ENCODE results near the gene ZNF583. TPM values are rescaled to one million over a fixed set of nuclear protein-coding genes. Genes with fewer than 3 reads are reported as not detected.

Gene ZNF583
- total and polyA plus RNA-seq, 2 of the 13 experiments (the other 11 are each of a cell fraction or from before 2014, with no cell fraction given): 0.65 to 5.3 TPM

- TF ChIP-seq ZHX1 (CRISPR knock-in tag; IDR thresholded peaks at IDR 0.05; ENCODE audit: low read depth): peak; percentile 82; the same call in 1 of the 2 replicates
- TF ChIP-seq ZNF512 (CRISPR knock-in tag; IDR thresholded peaks at IDR 0.05): no peak
- no peak for TF ChIP-seq FOXP1 (IDR thresholded peaks at IDR 0.05)
- TF ChIP-seq FOXP1 (CRISPR knock-in tag; IDR thresholded peaks at IDR 0.05): no peak
- no peak for TF ChIP-seq SMYD3 (CRISPR knock-in tag; IDR thresholded peaks at IDR 0.05)
- TF ChIP-seq MEF2D (CRISPR knock-in tag; IDR thresholded peaks at IDR 0.05): 0 out of 2 replicates have a peak, but pooled peaks have one; percentile 28
- TF ChIP-seq ZNF331 (CRISPR knock-in tag; IDR thresholded peaks at IDR 0.05): peak; percentile 36; the same call in 1 of the 2 replicates
- peak; percentile 47; the same call in 1 of the 2 replicates for TF ChIP-seq ZNF878 (CRISPR knock-in tag; IDR thresholded peaks at IDR 0.05)
- TF ChIP-seq MAZ (IDR thresholded peaks at IDR 0.05; ENCODE audit: borderline replicate concordance, low read depth, low read length): no peak
- TF ChIP-seq MAZ (CRISPR knock-in tag; IDR thresholded peaks at IDR 0.05; ENCODE audit: low read depth): peak; percentile 49; the same call in 1 of the 2 replicates
- peak; percentile 71; the same call in 1 of the 2 replicates for TF ChIP-seq ZBTB42 (CRISPR knock-in tag; IDR thresholded peaks at IDR 0.05)
- peak; percentile 87 for TF ChIP-seq IKZF4 (CRISPR knock-in tag; IDR thresholded peaks at IDR 0.05; ENCODE audit: borderline replicate concordance, low read depth, not compliant biosample characterization)
- no peak for TF ChIP-seq JARID2 (CRISPR knock-in tag; IDR thresholded peaks at IDR 0.05; ENCODE audit: insufficient replicate concordance)
- 0 out of 2 replicates have a peak, but pooled peaks have one; percentile 49 for TF ChIP-seq ZNF800 (CRISPR knock-in tag; IDR thresholded peaks at IDR 0.05)
- no peak for TF ChIP-seq ZNF703 (CRISPR knock-in tag; IDR thresholded peaks at IDR 0.05; ENCODE audit: borderline replicate concordance)
- TF ChIP-seq HOXA9 (CRISPR knock-in tag; IDR thresholded peaks at IDR 0.05; ENCODE audit: borderline replicate concordance): 0 out of 2 replicates have a peak, but pooled peaks have one; percentile 43
- no peak for TF ChIP-seq PBX3 (CRISPR knock-in tag; IDR thresholded peaks at IDR 0.05; ENCODE audit: borderline replicate concordance)
- TF ChIP-seq ZNF136 (CRISPR knock-in tag; IDR thresholded peaks at IDR 0.05; ENCODE audit: low read depth): 0 out of 2 replicates have a peak, but pooled peaks have one; percentile 40
- peak; percentile 91 for TF ChIP-seq ZFX (CRISPR knock-in tag; IDR thresholded peaks at IDR 0.05; ENCODE audit: low read depth)
- 0 out of 2 replicates have a peak, but pooled peaks have one; percentile 11 for TF ChIP-seq ARNTL (CRISPR knock-in tag; IDR thresholded peaks at IDR 0.05)
- peak; percentile 63; the same call in 1 of the 2 replicates for TF ChIP-seq RNF2 (conservative IDR thresholded peaks at IDR 0.05; ENCODE audit: low read depth)
These were observed 36.1 kb upstream of the ZNF583 start (continued) for GRCh38 chr19:56367829-56368711.

Measured in HepG2 (cell line).